ENCODE measurements around the gene SPAG5.

DNA sequence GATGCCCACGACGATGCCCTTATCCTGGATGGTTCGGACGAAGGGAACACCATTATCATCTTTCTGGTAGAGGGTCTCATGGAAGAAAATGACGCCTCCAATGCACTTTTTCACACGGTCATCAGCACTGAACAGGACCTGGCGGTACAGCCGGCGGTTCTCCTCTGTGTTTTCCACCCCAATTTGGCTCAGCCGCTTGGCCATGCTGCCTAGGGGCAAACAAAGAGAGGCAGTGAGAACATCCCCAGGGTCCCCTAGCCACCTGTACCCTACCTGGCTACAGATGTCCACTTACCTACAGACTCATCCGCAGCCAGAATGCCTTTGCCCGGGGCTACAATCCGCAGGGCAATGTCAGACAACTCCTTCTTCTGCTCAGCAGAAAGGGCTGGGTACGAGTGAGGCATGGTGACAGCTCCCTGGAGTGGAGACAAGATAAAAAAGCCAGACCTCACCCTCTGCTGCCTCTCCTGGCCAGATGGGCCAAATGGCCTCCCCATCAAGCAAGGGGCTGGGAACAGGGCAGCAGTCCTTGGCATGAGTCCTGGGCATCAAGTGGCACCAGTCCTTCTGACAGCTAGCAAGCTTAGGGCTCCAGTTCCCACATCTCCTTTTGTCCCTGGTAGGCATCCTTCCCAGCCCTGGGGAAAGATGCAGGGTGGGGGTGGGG lies 23.6 kb downstream of the SPAG5 start:
- TF ChIP-seq, protein P1, sequence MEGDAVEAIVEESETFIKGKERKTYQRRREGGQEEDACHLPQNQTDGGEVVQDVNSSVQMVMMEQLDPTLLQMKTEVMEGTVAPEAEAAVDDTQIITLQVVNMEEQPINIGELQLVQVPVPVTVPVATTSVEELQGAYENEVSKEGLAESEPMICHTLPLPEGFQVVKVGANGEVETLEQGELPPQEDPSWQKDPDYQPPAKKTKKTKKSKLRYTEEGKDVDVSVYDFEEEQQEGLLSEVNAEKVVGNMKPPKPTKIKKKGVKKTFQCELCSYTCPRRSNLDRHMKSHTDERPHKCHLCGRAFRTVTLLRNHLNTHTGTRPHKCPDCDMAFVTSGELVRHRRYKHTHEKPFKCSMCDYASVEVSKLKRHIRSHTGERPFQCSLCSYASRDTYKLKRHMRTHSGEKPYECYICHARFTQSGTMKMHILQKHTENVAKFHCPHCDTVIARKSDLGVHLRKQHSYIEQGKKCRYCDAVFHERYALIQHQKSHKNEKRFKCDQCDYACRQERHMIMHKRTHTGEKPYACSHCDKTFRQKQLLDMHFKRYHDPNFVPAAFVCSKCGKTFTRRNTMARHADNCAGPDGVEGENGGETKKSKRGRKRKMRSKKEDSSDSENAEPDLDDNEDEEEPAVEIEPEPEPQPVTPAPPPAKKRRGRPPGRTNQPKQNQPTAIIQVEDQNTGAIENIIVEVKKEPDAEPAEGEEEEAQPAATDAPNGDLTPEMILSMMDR (IDR thresholded peaks at IDR 0.05) = no peak
- no peak for TF ChIP-seq POLR2AphosphoS5 (IDR thresholded peaks at IDR 0.05)
